Measurements from ENCODE around the gene PAFAH1B2.

DNA sequence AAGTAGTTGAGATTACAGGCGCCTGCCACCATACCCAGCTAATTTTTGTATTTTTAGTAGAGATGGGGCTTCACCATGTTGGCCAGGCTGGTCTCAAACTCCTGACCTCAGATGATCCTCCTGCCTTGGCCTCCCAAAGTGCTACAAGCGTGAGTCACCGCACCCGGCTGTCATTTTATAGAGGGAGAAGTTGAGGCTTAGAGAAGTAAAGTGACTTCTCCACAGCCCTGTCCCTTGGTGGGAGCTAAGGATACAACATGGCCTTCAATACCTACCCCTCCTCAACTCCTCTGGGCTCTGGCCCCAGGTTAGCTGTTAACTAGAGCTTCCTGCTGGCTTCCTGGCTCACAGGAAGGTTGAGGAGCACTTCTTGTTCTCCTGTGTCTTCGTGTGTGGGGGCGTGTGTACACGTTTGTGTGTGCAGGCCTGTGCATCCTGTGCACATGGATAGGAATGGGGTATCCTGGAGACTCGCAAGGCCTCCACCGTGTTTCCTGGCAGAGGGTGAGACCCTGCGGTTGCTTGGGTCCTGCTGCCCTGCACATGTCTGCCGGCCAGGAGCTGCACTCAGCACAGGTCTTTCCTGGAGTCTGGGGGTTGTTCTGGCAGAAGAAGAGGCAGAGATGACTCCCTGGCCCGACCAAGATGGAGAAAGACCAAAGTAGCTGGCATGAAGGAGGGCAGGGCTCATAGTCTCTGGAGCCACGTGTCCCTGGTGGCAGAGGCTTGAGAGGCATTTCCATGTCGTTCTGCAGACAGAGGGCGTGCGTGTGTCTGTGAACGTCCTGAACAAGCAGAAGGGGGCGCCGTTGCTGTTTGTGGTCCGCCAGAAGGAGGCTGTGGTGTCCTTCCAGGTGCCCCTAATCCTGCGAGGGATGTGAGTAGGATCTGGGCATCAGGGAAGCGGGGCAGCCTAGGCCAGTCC lies 36.8 kb downstream of the PAFAH1B2 start:
- TF ChIP-seq, protein P1, sequence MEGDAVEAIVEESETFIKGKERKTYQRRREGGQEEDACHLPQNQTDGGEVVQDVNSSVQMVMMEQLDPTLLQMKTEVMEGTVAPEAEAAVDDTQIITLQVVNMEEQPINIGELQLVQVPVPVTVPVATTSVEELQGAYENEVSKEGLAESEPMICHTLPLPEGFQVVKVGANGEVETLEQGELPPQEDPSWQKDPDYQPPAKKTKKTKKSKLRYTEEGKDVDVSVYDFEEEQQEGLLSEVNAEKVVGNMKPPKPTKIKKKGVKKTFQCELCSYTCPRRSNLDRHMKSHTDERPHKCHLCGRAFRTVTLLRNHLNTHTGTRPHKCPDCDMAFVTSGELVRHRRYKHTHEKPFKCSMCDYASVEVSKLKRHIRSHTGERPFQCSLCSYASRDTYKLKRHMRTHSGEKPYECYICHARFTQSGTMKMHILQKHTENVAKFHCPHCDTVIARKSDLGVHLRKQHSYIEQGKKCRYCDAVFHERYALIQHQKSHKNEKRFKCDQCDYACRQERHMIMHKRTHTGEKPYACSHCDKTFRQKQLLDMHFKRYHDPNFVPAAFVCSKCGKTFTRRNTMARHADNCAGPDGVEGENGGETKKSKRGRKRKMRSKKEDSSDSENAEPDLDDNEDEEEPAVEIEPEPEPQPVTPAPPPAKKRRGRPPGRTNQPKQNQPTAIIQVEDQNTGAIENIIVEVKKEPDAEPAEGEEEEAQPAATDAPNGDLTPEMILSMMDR (IDR thresholded peaks at IDR 0.05), result peak; percentile 42 to 79 (median 56)
- TF ChIP-seq POLR2A (IDR thresholded peaks at IDR 0.05), result no peak

All from esophagus squamous epithelium (tissue), 4 donors.